ENCODE measurements around the gene ERFE. TPM values are rescaled to one million over a fixed set of nuclear protein-coding genes. Genes with fewer than 3 reads are reported as not detected.
A peak's percentile ranks its signal among the peaks of the same experiment; 100 is the strongest.

ERFE gene
- total and polyA plus RNA-seq, 9 of the 15 experiments (the other 6 are each of a cell fraction or from before 2014, with no cell fraction given) = 0.55 to 8.2 (median 3.7) TPM

DNA sequence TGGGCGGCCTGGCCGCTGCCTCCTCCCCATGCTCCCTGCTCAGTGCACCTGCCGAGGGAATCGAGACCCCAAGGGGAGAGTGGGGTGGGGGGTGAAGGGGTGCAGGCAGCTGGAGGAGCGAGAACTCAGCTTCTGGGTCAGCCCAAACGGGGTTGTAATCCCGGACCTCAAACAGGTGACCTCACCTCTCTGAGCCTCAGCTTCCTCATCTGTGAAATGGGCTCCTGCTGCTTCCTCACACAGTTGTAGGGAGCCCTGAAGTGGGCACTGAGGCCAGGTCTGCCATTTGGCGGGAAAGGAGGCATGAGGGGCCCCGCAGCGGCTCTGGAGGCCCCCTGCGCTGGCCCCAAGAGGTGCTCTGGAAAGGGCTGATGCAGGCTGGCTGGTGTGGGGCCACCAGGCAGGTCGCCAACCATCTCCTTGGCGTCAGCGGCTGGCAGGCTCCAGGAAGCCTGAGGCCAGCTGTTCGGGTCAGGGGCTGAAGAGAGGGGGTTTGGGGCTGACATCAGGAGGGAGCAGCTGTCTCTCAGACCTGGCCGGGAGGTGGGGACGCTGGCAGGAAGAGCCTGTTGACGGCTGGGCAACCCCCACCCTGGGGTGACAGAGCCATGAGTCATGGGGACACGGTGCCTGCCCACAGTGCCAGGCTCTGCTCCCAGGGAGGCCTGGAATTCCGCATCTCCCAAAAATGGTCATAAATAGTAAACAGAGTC, 15.4 kb upstream of the ERFE start:
- Histone ChIP-seq H3K27ac (ENCODE audit: extremely low read depth, low read depth, low read length) (no peak overlapping the region), H3K79me2 (ENCODE audit: control insufficient read depth, insufficient read depth, low read length) (no peaks in the 10 kb centered on the region), H2AFZ (ENCODE audit: low read depth, low read length) (no peak overlapping the region), H4K20me1 (replicated peaks; ENCODE audit: control insufficient read depth, insufficient read depth, low read length) (peaks cover 2% of the 10 kb centered on the region; the same call in 1 of the 2 replicates), H3K4me1 (replicated peaks in 1 of 2; ENCODE audit: control insufficient read depth in 2 of 2, insufficient read depth in 2 of 2, low read length in 2 of 2) (peaks cover 6 to 61% of the 10 kb centered on the region in 2 experiments; a peak in 4 of 5 replicates), H3K27me3 (ENCODE audit: control insufficient read depth in 2 of 2, insufficient read depth in 2 of 2, low read length in 2 of 2) (peaks cover 0 to 5% of the 10 kb centered on the region in 2 experiments; a peak in 2 of 5 replicates), H3K4me3 (no peak overlapping the region), H3K9me3 (replicated peaks; ENCODE audit: control insufficient read depth, insufficient read depth, low read depth, low read length) (no peaks in the 10 kb centered on the region), H3K36me3 (ENCODE audit: control insufficient read depth, insufficient read depth, low read length) (no peaks in the 10 kb centered on the region), H3K9me1 (ENCODE audit: control insufficient read depth, insufficient read depth, low read length) (no peaks in the 10 kb centered on the region), H3K9ac (ENCODE audit: insufficient read depth in 1 of 2, low read depth in 2 of 2, low read length in 2 of 2) (no peak overlapping the region), H3K4me2 (ENCODE audit: insufficient read depth, low read length) (no peak overlapping the region)
- no TSS peak for BruUV-seq (replicated peaks)
- ChIA-PET POLR2A (no interaction called here), CTCF (ENCODE audit: low intra/inter-chr PET ratio) (no interaction called here)
- intact Hi-C loops (cut with micrococcal nuclease) (no loop called here), in situ Hi-C loops (cut with MboI) (no loop called here)
- no peak for DNase-seq (ENCODE audit: extremely low read depth in 1 of 4, low spot score in 3 of 4)
- 37% methylated on average over 5 of the region's 20 CpGs for WGBS (ENCODE audit: insufficient coverage, low coverage, missing lambda C conversion rate)
- no peak for FAIRE-seq
- no peak for ATAC-seq
- peak; percentile 69 for TF ChIP-seq RBM25 (IDR thresholded peaks at IDR 0.05; ENCODE audit: low read depth, low read length, severe bottlenecking)
- peak; percentile 27 to 40; a peak in 2 of 4 replicates for TF ChIP-seq KDM1A (IDR thresholded peaks at IDR 0.05)
- TF ChIP-seq KLF10 (CRISPR knock-in tag; IDR thresholded peaks at IDR 0.05) = no peak
- no peak for TF ChIP-seq POLR2AphosphoS5 (IDR thresholded peaks at IDR 0.05; ENCODE audit: control insufficient read depth, insufficient read depth, low read depth, low read length)
- TF ChIP-seq NCOA4 (IDR thresholded peaks at IDR 0.05; ENCODE audit: partially characterized antibody) = no peak
- TF ChIP-seq, protein P1, sequence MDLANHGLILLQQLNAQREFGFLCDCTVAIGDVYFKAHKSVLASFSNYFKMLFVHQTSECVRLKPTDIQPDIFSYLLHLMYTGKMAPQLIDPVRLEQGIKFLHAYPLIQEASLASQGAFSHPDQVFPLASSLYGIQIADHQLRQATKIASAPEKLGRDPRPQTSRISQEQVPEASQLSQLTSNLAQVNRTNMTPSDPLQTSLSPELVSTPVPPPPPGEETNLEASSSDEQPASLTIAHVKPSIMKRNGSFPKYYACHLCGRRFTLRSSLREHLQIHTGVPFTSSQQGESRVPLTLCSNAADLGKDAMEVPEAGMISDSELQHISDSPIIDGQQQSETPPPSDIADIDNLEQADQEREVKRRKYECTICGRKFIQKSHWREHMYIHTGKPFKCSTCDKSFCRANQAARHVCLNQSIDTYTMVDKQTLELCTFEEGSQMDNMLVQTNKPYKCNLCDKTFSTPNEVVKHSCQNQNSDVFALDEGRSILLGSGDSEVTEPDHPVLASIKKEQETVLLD (IDR thresholded peaks at IDR 0.05) = no peak
- TF ChIP-seq ADNP (tag; IDR thresholded peaks at IDR 0.05) = 0 out of 2 replicates have a peak, but pooled peaks have one; percentile 25
- TF ChIP-seq HNRNPH1 (optimal IDR thresholded peaks at IDR 0.05; ENCODE audit: low read depth, low read length) = no peak
- TF ChIP-seq BCOR (IDR thresholded peaks at IDR 0.05) = peak; percentile 70; the same call in 1 of the 2 replicates

Measured in K562 (cell line).